Endothelial cell of hepatic sinusoid (primary cell): Measurements from ENCODE around the gene FBXW8.

ENCODE experiments used
- in situ Hi-C: cut with HindIII; loops from 2 replicates; pipeline ENCODE4 v1.10.0; 2017; ENCODE audit warnings: low sequenced_read_pairs

The FBXW8 gene

GRCh38 chr12:117018276-117018675 is 107.5 kb downstream of the FBXW8 start:
- in situ Hi-C loops, result no loop called here

- in situ Hi-C loops, result no loop called here
Measured at GRCh38 chr12:117018685-117019084, 107.9 kb downstream of the FBXW8 start.

GRCh38 chr12:117019866-117020265 is 109.1 kb downstream of the FBXW8 start:
- in situ Hi-C loops, result no loop called here

- in situ Hi-C loops, result no loop called here
Measured at GRCh38 chr12:117020536-117021220, 109.9 kb downstream of the FBXW8 start.

GRCh38 chr12:117022465-117022864 is 111.7 kb downstream of the FBXW8 start:
- in situ Hi-C loops, result no loop called here

GRCh38 chr12:117023998-117024960 is 113.5 kb downstream of the FBXW8 start:
- in situ Hi-C loops, result no loop called here

- in situ Hi-C loops, result no loop called here
Measured at GRCh38 chr12:117024961-117025480, 114.3 kb downstream of the FBXW8 start.

- in situ Hi-C loops, result no loop called here
Measured at GRCh38 chr12:117025481-117026151, 114.9 kb downstream of the FBXW8 start.

GRCh38 chr12:117026343-117026742 is 115.6 kb downstream of the FBXW8 start:
- in situ Hi-C loops, result no loop called here

- in situ Hi-C loops, result no loop called here
Measured at GRCh38 chr12:117026921-117027250, 116.1 kb downstream of the FBXW8 start.

GRCh38 chr12:117027251-117028086 is 116.7 kb downstream of the FBXW8 start:
- in situ Hi-C loops, result no loop called here

- in situ Hi-C loops, result no loop called here
Measured at GRCh38 chr12:117028254-117028653, 117.5 kb downstream of the FBXW8 start.

- in situ Hi-C loops, result no loop called here
Measured at GRCh38 chr12:117030187-117030900, 119.6 kb downstream of the FBXW8 start.

GRCh38 chr12:117031843-117032592 is 121.3 kb downstream of the FBXW8 start:
- in situ Hi-C loops, result no loop called here

- in situ Hi-C loops, result no loop called here
Measured at GRCh38 chr12:117032593-117033381, 122.0 kb downstream of the FBXW8 start.

- in situ Hi-C loops, result no loop called here
Measured at GRCh38 chr12:117033382-117034221, 122.9 kb downstream of the FBXW8 start.

GRCh38 chr12:117034249-117034648 is 123.5 kb downstream of the FBXW8 start:
- in situ Hi-C loops, result no loop called here
